H1 (cell line): ENCODE results near the gene TMEM51. TPM values are rescaled to one million over a fixed set of nuclear protein-coding genes. Genes with fewer than 3 reads are reported as not detected.

Experiments used
- CTCF ChIA-PET: fragments of 300-600 bp; sonication (Branson Sonifier 250); formaldehyde crosslinking; loops from one replicate; lab custom pipeline; 2021; ENCODE audit not compliant: partially characterized antibody; lab: Charles Lee
- POLR2A ChIA-PET: fragments of 300-600 bp; sonication (Branson Sonifier 250); formaldehyde crosslinking; loops from one replicate; lab custom pipeline; 2021; ENCODE audit warnings: inconsistent platforms; ENCODE audit not compliant: partially characterized antibody; lab: Charles Lee
- DNase-seq, 2 experiments: peaks; one replicate each; pipeline versions ENCODE4 v3.0.0 to v3.0.0-alpha.2; 2010 to 2022; ENCODE audit warnings: low spot score in 2 of 2, low read depth in 1 of 2, mixed read lengths in 1 of 2
- FAIRE-seq: peaks from 2 replicates; lab custom pipeline; 2011; peaks lifted over from hg19 to GRCh38; lab: Jason Lieb, UNC
- H2AFZ ChIP-seq: 2 replicates; pipeline ENCODE4 v1.8.1; 2012; ENCODE audit warnings: low read length, inconsistent platforms
- H2AK5ac ChIP-seq: 2 replicates; pipeline ENCODE4 v1.6.1; 2013; ENCODE audit warnings: low read depth, low read length
- H2BK120ac ChIP-seq: replicated peaks from 2 replicates; pipeline ENCODE3; 2013; ENCODE audit warnings: low read depth, low read length, inconsistent platforms
- H2BK12ac ChIP-seq: 2 replicates; pipeline ENCODE4 v1.6.1; 2013; ENCODE audit warnings: low read depth, low read length
- H2BK15ac ChIP-seq: 2 replicates; pipeline ENCODE4 v1.6.1; 2013; ENCODE audit warnings: low read length
- H2BK20ac ChIP-seq: 2 replicates; pipeline ENCODE4 v1.6.1; 2013; ENCODE audit warnings: low read length
- H2BK5ac ChIP-seq: 2 replicates; pipeline ENCODE4 v1.6.1; 2013; ENCODE audit warnings: low read depth, low read length
- H3K14ac ChIP-seq: 2 replicates; pipeline ENCODE4 v1.6.1; 2013; ENCODE audit warnings: inconsistent platforms; ENCODE audit not compliant: insufficient read length
- H3K18ac ChIP-seq: 2 replicates; pipeline ENCODE4 v1.6.1; 2013; ENCODE audit warnings: low read length; ENCODE audit errors: extremely low read depth
- H3K23ac ChIP-seq: 2 replicates; pipeline ENCODE4 v1.6.1; 2013; ENCODE audit warnings: inconsistent platforms; ENCODE audit not compliant: insufficient read length
- H3K23me2 ChIP-seq: 2 replicates; pipeline ENCODE4 v1.6.1; 2013; ENCODE audit warnings: low read depth, low read length
- H3K27ac ChIP-seq: 2 replicates; pipeline ENCODE4 v1.6.1; 2011; ENCODE audit warnings: low read depth, low read length, inconsistent platforms
- H3K27me3 ChIP-seq, 4 experiments: replicated peaks in 1 of 4; 1 replicate in 1 of 4; 2 replicates in 3 of 4; pipeline versions ENCODE4 v1.6.1 to v1.8.1; 2011 to 2013; ENCODE audit warnings: low read length in 3 of 4, mild to moderate bottlenecking in 3 of 4, inconsistent platforms in 2 of 4, mixed read lengths in 2 of 4, moderate library complexity in 1 of 4; ENCODE audit not compliant: control insufficient read depth in 3 of 4, insufficient read depth in 3 of 4; ENCODE audit errors: extremely low read depth in 1 of 4
- H3K36me3 ChIP-seq, 4 experiments: 2 replicates each; pipeline versions ENCODE4 v1.6.1 to v1.8.1; 2011 to 2013; ENCODE audit warnings: mild to moderate bottlenecking in 4 of 4, low read length in 3 of 4, moderate library complexity in 2 of 4, control low read depth in 1 of 4, inconsistent platforms in 1 of 4; ENCODE audit not compliant: insufficient read depth in 4 of 4, control insufficient read depth in 2 of 4
- H3K4ac ChIP-seq: replicated peaks from 2 replicates; pipeline ENCODE3; 2013; ENCODE audit warnings: low read length, low read depth, mixed read lengths, inconsistent platforms; ENCODE audit not compliant: insufficient read length
- H3K4me1 ChIP-seq, 4 experiments: replicated peaks in 1 of 4; 1 replicate in 1 of 4; 2 replicates in 3 of 4; pipeline versions ENCODE4 v1.6.1 to v1.8.1; 2011 to 2013; ENCODE audit warnings: low read length in 3 of 4, inconsistent platforms in 2 of 4, mixed read lengths in 1 of 4; ENCODE audit not compliant: insufficient read depth in 4 of 4, control insufficient read depth in 3 of 4
- H3K4me2 ChIP-seq, 2 experiments: 2 replicates each; pipeline versions ENCODE4 v1.6.1 to v1.8.1; 2011 to 2013; ENCODE audit warnings: low read depth in 2 of 2, low read length in 2 of 2, control low read depth in 1 of 2, inconsistent platforms in 1 of 2, mild to moderate bottlenecking in 1 of 2; ENCODE audit not compliant: insufficient read depth in 1 of 2
- H3K4me3 ChIP-seq, 4 experiments: fragments of 200-600, 300-600 bp in 1 of 4; sonication (generic), shearing (Covaris generic), sonication (Bioruptor Twin) in 1 of 4; 2 replicates each; pipeline versions ENCODE4 v1.5.1 to v1.8.1; 2011 to 2016; ENCODE audit warnings: low read length in 4 of 4, low read depth in 3 of 4, control low read depth in 2 of 4, inconsistent platforms in 2 of 4, mild to moderate bottlenecking in 2 of 4, mixed read lengths in 1 of 4, moderate library complexity in 1 of 4; ENCODE audit not compliant: insufficient read depth in 2 of 4; ENCODE audit errors: extremely low read depth in 1 of 4
- H3K56ac ChIP-seq: replicated peaks from 2 replicates; pipeline ENCODE3; 2013; ENCODE audit warnings: low read depth, mild to moderate bottlenecking, mixed read lengths, low read length, inconsistent platforms; ENCODE audit not compliant: insufficient read length
- H3K79me1 ChIP-seq: 2 replicates; pipeline ENCODE4 v1.6.1; 2013; ENCODE audit warnings: low read depth, low read length, control low read depth
- H3K79me2 ChIP-seq, 2 experiments: 2 replicates each; pipeline versions ENCODE4 v1.6.1 to v1.8.1; 2012 to 2013; ENCODE audit warnings: low read length in 2 of 2, mild to moderate bottlenecking in 2 of 2, inconsistent platforms in 1 of 2; ENCODE audit not compliant: insufficient read depth in 2 of 2, control insufficient read depth in 1 of 2
- H3K9ac ChIP-seq, 4 experiments: replicated peaks in 1 of 4; 1 replicate in 1 of 4; 2 replicates in 3 of 4; pipeline versions ENCODE4 v1.6.1 to v1.8.1; 2011 to 2013; ENCODE audit warnings: low read depth in 3 of 4, low read length in 3 of 4, control low read depth in 2 of 4, mild to moderate bottlenecking in 2 of 4, moderate library complexity in 2 of 4, inconsistent platforms in 1 of 4; ENCODE audit errors: extremely low read depth in 1 of 4
- H3K9me3 ChIP-seq, 2 experiments: 2 replicates each; pipeline versions ENCODE4 v1.6.1 to v1.8.1; 2012 to 2013; ENCODE audit warnings: mild to moderate bottlenecking in 2 of 2, moderate library complexity in 2 of 2, control low read depth in 1 of 2, inconsistent platforms in 1 of 2, low read depth in 1 of 2, low read length in 1 of 2, mixed read lengths in 1 of 2; ENCODE audit not compliant: insufficient read depth in 2 of 2
- H4K20me1 ChIP-seq, 2 experiments: replicated peaks in 1 of 2; 2 replicates each; pipeline versions ENCODE3 to v1.8.1; 2011 to 2013; ENCODE audit warnings: inconsistent platforms in 2 of 2, low read length in 2 of 2, mild to moderate bottlenecking in 1 of 2; ENCODE audit not compliant: insufficient read depth in 2 of 2, control insufficient read depth in 1 of 2
- H4K5ac ChIP-seq: 2 replicates; pipeline ENCODE4 v1.6.1; 2013; ENCODE audit warnings: low read length, low read depth, mixed read lengths, inconsistent platforms; ENCODE audit not compliant: insufficient read length
- H4K8ac ChIP-seq: 2 replicates; pipeline ENCODE4 v1.8.0; 2013; ENCODE audit warnings: mild to moderate bottlenecking, moderate library complexity, low read length, inconsistent platforms; ENCODE audit not compliant: insufficient read depth; ENCODE audit errors: extremely low read depth
- H4K91ac ChIP-seq: replicated peaks from 2 replicates; pipeline ENCODE3; 2013; ENCODE audit warnings: low read length, mixed read lengths, inconsistent platforms; ENCODE audit not compliant: insufficient read length
- CEBPB ChIP-seq: IDR thresholded peaks from 2 replicates; pipeline ENCODE4 v1.6.1; 2012; ENCODE audit warnings: low read depth, low read length
- CHD2 ChIP-seq: IDR thresholded peaks from 2 replicates; pipeline ENCODE4 v1.6.1; 2012; ENCODE audit warnings: low read length, improper control_type of control experiment
- MAX ChIP-seq: IDR thresholded peaks from 2 replicates; pipeline ENCODE4 v1.6.1; 2012; ENCODE audit warnings: inconsistent platforms
- RXRA ChIP-seq: IDR thresholded peaks from 2 replicates; pipeline ENCODE4 v1.6.1; 2011; ENCODE audit warnings: low read depth, mild to moderate bottlenecking, low read length, moderate library complexity; ENCODE audit not compliant: insufficient read depth
- SP4 ChIP-seq: IDR thresholded peaks from 2 replicates; pipeline ENCODE4 v1.6.1; 2012; ENCODE audit warnings: low read length, inconsistent platforms
- TAF7 ChIP-seq: optimal IDR thresholded peaks from 2 replicates; pipeline ENCODE3; 2011; ENCODE audit warnings: low read depth, mild to moderate bottlenecking, inconsistent platforms, low read length, moderate library complexity, borderline replicate concordance
- WGBS, 2 experiments: shearing (Covaris generic) in 1 of 2; methylation state at CpG; one replicate each; pipeline versions ENCODE4 v1.1.6 to v1.1.7; 2013 to 2015; ENCODE audit warnings: low lambda C conversion rate in 2 of 2, mixed read lengths in 2 of 2, inconsistent platforms in 1 of 2, low coverage in 1 of 2, missing lambda C conversion rate in 1 of 2; ENCODE audit not compliant: insufficient replicate concordance in 2 of 2, insufficient coverage in 1 of 2, insufficient read length in 1 of 2; ENCODE audit errors: extremely low coverage in 1 of 2, missing lambda C conversion rate in 1 of 2; 5-methylcytosine and 5-hydroxymethylcytosine counted together
- polyA plus RNA-seq, 7 experiments: library from polyadenylated mRNA; depleted of rRNA in 3 of 7; stranded (reverse) in 5 of 7; unstranded in 2 of 7; fragments of >200 nt in 5 of 7; fragments of 200-250 nt in 2 of 7; gene quantifications; 1 replicate in 5 of 7; 2 replicates in 1 of 7; 4 replicates in 1 of 7; pipeline versions ENCODE4 v1.2.1 to v1.2.3, GENCODE V29; 2011 to 2013; ENCODE audit warnings: missing spikeins in 2 of 7, mixed read lengths in 2 of 7
- total RNA-seq: library from RNA; stranded (reverse); fragmentation: NEBNext Ultra II Directional; extraction: Animal tissue kit (Norgen Biotek cat#: 25700); gene quantifications from 2 replicates; pipeline ENCODE4 v1.2.1, GENCODE V29; 2021

TMEM51 gene
- total and polyA plus RNA-seq, 2 of the 8 experiments (the other 6 are each of a cell fraction or from before 2014, with no cell fraction given) = 9.9 to 10.7 TPM

GRCh38 chr1:15224259-15224869 is 70.8 kb downstream of the TMEM51 start:
- H3K18ac ChIP-seq = no peak overlapping the region
- 86% methylated on average over 8 of the region's 8 CpGs; no CpG with 5 or more reads in 1 of the 2 experiments for WGBS, 2 experiments
- no peaks in the 10 kb centered on the region for H3K79me2 ChIP-seq
- no peak overlapping the region for H2AFZ ChIP-seq
- H3K4ac ChIP-seq = no peak overlapping the region
- no peak overlapping the region; a peak in 1 of 7 replicates for H3K9ac ChIP-seq
- DNase-seq (no peak), FAIRE-seq (no peak)
- peaks cover 2% of the 10 kb centered on the region; the same call in 1 of the 2 replicates for H3K23me2 ChIP-seq
- no peak overlapping the region for H3K4me2 ChIP-seq
- POLR2A ChIA-PET = interaction anchor here (1.1 kb wide), 1 partner anchor 21 kb away, joined by 3 read pairs; no protein-coding TSS in a partner anchor
- no peak overlapping the region for H3K23ac ChIP-seq
- H3K79me1 ChIP-seq = no peaks in the 10 kb centered on the region
- H3K4me1 ChIP-seq = peaks cover 0 to 2% (median 0%) of the 10 kb centered on the region in 4 experiments; a peak in 1 of 7 replicates
- no peak overlapping the region for H3K56ac ChIP-seq
- no peak overlapping the region for H3K27ac ChIP-seq
- no peak overlapping the region; the same call in 1 of the 2 replicates for H2BK12ac ChIP-seq
- no peaks in the 10 kb centered on the region for H3K9me3 ChIP-seq
- CTCF ChIA-PET = interaction anchor here (2.2 kb wide), 1 partner anchor 95 kb away, joined by 8 read pairs; no protein-coding TSS in a partner anchor
- H2BK15ac ChIP-seq = no peak overlapping the region
- H4K91ac ChIP-seq = no peak overlapping the region
- H3K36me3 ChIP-seq = peaks cover 1 to 5% (median 4%) of the 10 kb centered on the region in 4 experiments; a peak in 4 of 8 replicates
- H2AK5ac ChIP-seq = no peak overlapping the region; the same call in 1 of the 2 replicates
- no peak overlapping the region for H2BK20ac ChIP-seq
- H4K8ac ChIP-seq = no peak overlapping the region; the same call in 1 of the 2 replicates
- no peaks in the 10 kb centered on the region for H4K20me1 ChIP-seq
- H4K5ac ChIP-seq = no peak overlapping the region
- H3K4me3 ChIP-seq = no peak overlapping the region
- H3K14ac ChIP-seq = no peak overlapping the region
- no peak overlapping the region for H2BK120ac ChIP-seq
- H3K27me3 ChIP-seq = no peaks in the 10 kb centered on the region
- H2BK5ac ChIP-seq = no peak overlapping the region
- TF ChIP-seq CEBPB = no peak
- no peak for TF ChIP-seq TAF7
- no peak for TF ChIP-seq MAX
- TF ChIP-seq SP4 = no peak
- TF ChIP-seq RXRA = no peak
- no peak for TF ChIP-seq CHD2
